ENCODE results near the gene LSR. TPM values are rescaled to one million over a fixed set of nuclear protein-coding genes. Genes with fewer than 3 reads are reported as not detected.
A peak's percentile ranks its signal among the peaks of the same experiment; 100 is the strongest.

Gene LSR
- 10 to 100 TPM; 40.6 to 43.9 TPM for total RNA-seq

GRCh38 chr19:35248310-35249145 lies at the start of gene LSR:
Gene LSR (plus strand): TSS chr19:35249002. CDS start chr19:35249023, 21 bp downstream.
- Mint-ChIP-seq H3K4me1 (peaks cover 35% of the 10 kb centered on the region), H3K27ac (peak within 1 kb of the TSS; percentile 93), H3K9me3 (peaks cover 19% of the 10 kb centered on the region), H3K27me3 (no peaks in the 10 kb centered on the region), H3K4me3 (peak within 1 kb of the TSS; percentile 95), H3K36me3 (peaks cover 30% of the 10 kb centered on the region)
- peak; percentile 84 for DNase-seq

- H3K27ac Mint-ChIP-seq, result no peak overlapping the region
- no peak overlapping the region for H3K4me3 Mint-ChIP-seq
- H3K4me1 Mint-ChIP-seq, result peaks cover 39% of the 10 kb centered on the region
- DNase-seq, result no peak
- no peaks in the 10 kb centered on the region for H3K9me3 Mint-ChIP-seq
- peaks cover 4% of the 10 kb centered on the region for H3K36me3 Mint-ChIP-seq
- no peaks in the 10 kb centered on the region for H3K27me3 Mint-ChIP-seq
Measured at GRCh38 chr19:35199481-35199880, 49.3 kb upstream of the LSR start.

- DNase-seq, result no peak
- Mint-ChIP-seq H3K27me3 (no peaks in the 10 kb centered on the region), H3K9me3 (peaks cover 4% of the 10 kb centered on the region), H3K27ac (peak overlapping the region; percentile 95), H3K4me1 (peaks cover 62% of the 10 kb centered on the region), H3K36me3 (peaks cover 4% of the 10 kb centered on the region), H3K4me3 (peak overlapping the region; percentile 32)
Measured at GRCh38 chr19:35202722-35203688, 45.8 kb upstream of the LSR start.

- peak; percentile 36 for DNase-seq
- Mint-ChIP-seq H3K27me3 (no peaks in the 10 kb centered on the region), H3K36me3 (peaks cover 6% of the 10 kb centered on the region), H3K4me3 (peak overlapping the region; percentile 42), H3K9me3 (peaks cover 9% of the 10 kb centered on the region), H3K4me1 (peaks cover 73% of the 10 kb centered on the region), H3K27ac (peak overlapping the region; percentile 95)
Measured at GRCh38 chr19:35204799-35205732, 43.7 kb upstream of the LSR start.

- Mint-ChIP-seq H3K27ac (peak overlapping the region; percentile 95), H3K4me1 (peaks cover 73% of the 10 kb centered on the region), H3K27me3 (no peaks in the 10 kb centered on the region)
Measured at GRCh38 chr19:35205733-35206323, 43.0 kb upstream of the LSR start.

GRCh38 chr19:35206379-35206778 lies 42.4 kb upstream of the LSR start:
- Mint-ChIP-seq H3K27ac (peak overlapping the region; percentile 95), H3K27me3 (no peaks in the 10 kb centered on the region), H3K36me3 (peaks cover 6% of the 10 kb centered on the region), H3K4me1 (peaks cover 72% of the 10 kb centered on the region), H3K9me3 (peaks cover 9% of the 10 kb centered on the region), H3K4me3 (peak overlapping the region; percentile 16)
- DNase-seq, result peak; percentile 49

More at GRCh38 chr19:35205733-35206323, 43.0 kb upstream of the LSR start:
- DNase-seq, result no peak
- peaks cover 9% of the 10 kb centered on the region for H3K9me3 Mint-ChIP-seq
- peak overlapping the region; percentile 16 for H3K4me3 Mint-ChIP-seq
- H3K36me3 Mint-ChIP-seq, result peaks cover 6% of the 10 kb centered on the region

GRCh38 chr19:35206855-35207254 lies 41.9 kb upstream of the LSR start:
- DNase-seq, result no peak
- Mint-ChIP-seq H3K4me1 (peaks cover 73% of the 10 kb centered on the region), H3K9me3 (peaks cover 9% of the 10 kb centered on the region), H3K27me3 (no peaks in the 10 kb centered on the region), H3K4me3 (peak overlapping the region; percentile 11), H3K27ac (peak overlapping the region; percentile 95), H3K36me3 (peaks cover 10% of the 10 kb centered on the region)

GRCh38 chr19:35207391-35207871 lies 41.4 kb upstream of the LSR start:
- no peak for DNase-seq

GRCh38 chr19:35208121-35208520 lies 40.7 kb upstream of the LSR start:
- no peak overlapping the region for H3K4me3 Mint-ChIP-seq

More at GRCh38 chr19:35207391-35207871, 41.4 kb upstream of the LSR start:
- no peak overlapping the region for H3K4me3 Mint-ChIP-seq
- peaks cover 9% of the 10 kb centered on the region for H3K9me3 Mint-ChIP-seq
- H3K4me1 Mint-ChIP-seq, result peaks cover 76% of the 10 kb centered on the region
- H3K27me3 Mint-ChIP-seq, result no peaks in the 10 kb centered on the region
- peak overlapping the region; percentile 95 for H3K27ac Mint-ChIP-seq
- peaks cover 13% of the 10 kb centered on the region for H3K36me3 Mint-ChIP-seq

GRCh38 chr19:35209646-35210045 lies 39.2 kb upstream of the LSR start:
- Mint-ChIP-seq H3K9me3 (peaks cover 9% of the 10 kb centered on the region), H3K36me3 (peaks cover 9% of the 10 kb centered on the region), H3K27ac (peak overlapping the region; percentile 70), H3K4me1 (peaks cover 79% of the 10 kb centered on the region), H3K27me3 (no peaks in the 10 kb centered on the region), H3K4me3 (no peak overlapping the region)
- DNase-seq, result no peak

More at GRCh38 chr19:35208121-35208520, 40.7 kb upstream of the LSR start:
- no peaks in the 10 kb centered on the region for H3K27me3 Mint-ChIP-seq
- no peak for DNase-seq
- H3K27ac Mint-ChIP-seq, result peak overlapping the region; percentile 95
- peaks cover 9% of the 10 kb centered on the region for H3K36me3 Mint-ChIP-seq
- peaks cover 76% of the 10 kb centered on the region for H3K4me1 Mint-ChIP-seq
- peaks cover 9% of the 10 kb centered on the region for H3K9me3 Mint-ChIP-seq

GRCh38 chr19:35211545-35212230 lies 37.1 kb upstream of the LSR start:
- Mint-ChIP-seq H3K4me1 (peaks cover 74% of the 10 kb centered on the region), H3K9me3 (peaks cover 13% of the 10 kb centered on the region), H3K4me3 (peak overlapping the region; percentile 54), H3K27me3 (no peaks in the 10 kb centered on the region), H3K27ac (peak overlapping the region; percentile 97), H3K36me3 (peaks cover 11% of the 10 kb centered on the region)
- peak; percentile 65 for DNase-seq

- peaks cover 17% of the 10 kb centered on the region for H3K9me3 Mint-ChIP-seq
- no peak for DNase-seq
- peaks cover 14% of the 10 kb centered on the region for H3K36me3 Mint-ChIP-seq
- H3K4me1 Mint-ChIP-seq, result peaks cover 74% of the 10 kb centered on the region
- H3K4me3 Mint-ChIP-seq, result peak overlapping the region; percentile 54
- peak overlapping the region; percentile 97 for H3K27ac Mint-ChIP-seq
- no peaks in the 10 kb centered on the region for H3K27me3 Mint-ChIP-seq
Measured at GRCh38 chr19:35212241-35212640, 36.6 kb upstream of the LSR start.
